ENCODE measurements around the gene KCNMB4. TPM values are rescaled to one million over a fixed set of nuclear protein-coding genes. Genes with fewer than 3 reads are reported as not detected.
A peak's percentile ranks its signal among the peaks of the same experiment; 100 is the strongest.
"Not testable (repeated sequence)": the region's sequence is repeated elsewhere in the genome, so short reads cannot be mapped to it uniquely, and the experiment has no call there.

KCNMB4 gene
- polyA plus RNA-seq, 1 donor: 2.9 TPM

DNA sequence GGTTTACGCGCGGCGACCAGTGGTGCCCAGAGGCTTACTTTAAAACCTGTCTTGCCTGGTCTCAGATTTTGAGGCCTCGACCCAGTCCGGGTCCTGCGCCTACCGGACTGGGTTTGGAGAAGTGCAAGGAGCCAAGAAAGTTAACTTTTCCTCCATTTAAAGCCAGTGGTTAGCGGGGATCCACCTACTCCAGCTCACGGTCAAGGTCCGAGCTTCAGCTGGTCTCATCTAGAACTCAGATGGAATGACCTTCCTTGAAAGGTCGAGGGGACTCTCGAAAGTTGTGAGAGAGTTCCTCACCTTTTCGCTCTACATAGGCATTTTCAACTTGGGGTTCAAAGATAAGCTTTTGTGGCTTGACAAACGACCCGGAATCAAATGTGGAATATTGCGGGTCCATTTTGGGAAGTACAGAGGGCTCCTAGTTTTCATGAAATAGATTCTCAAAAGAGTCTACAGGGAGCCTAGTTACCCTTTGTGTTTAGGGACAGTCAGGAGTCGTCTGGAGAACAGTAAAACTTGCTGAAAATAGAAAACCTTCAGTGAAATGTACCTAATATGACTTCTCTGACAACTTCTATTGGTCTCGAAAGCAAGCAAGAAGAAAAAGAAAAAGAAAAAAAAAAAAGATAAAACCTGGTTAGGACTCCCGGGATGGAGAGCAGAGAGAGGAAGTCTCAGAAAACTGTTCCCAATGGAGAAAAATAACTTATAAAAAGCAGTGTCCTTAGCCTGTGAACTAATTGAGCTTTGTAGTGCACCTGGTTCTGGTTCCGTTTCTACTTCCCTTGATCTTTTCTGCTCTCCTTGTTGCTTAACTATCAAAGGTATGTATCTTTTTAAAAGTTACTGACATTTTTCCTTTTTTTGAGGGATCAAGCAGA lies 1.4 kb downstream of the KCNMB4 start:
- H3K4me1 ChIP-seq (ENCODE audit: control insufficient read depth, insufficient read depth, low read length): peaks cover 13% of the 10 kb centered on the region

DNA sequence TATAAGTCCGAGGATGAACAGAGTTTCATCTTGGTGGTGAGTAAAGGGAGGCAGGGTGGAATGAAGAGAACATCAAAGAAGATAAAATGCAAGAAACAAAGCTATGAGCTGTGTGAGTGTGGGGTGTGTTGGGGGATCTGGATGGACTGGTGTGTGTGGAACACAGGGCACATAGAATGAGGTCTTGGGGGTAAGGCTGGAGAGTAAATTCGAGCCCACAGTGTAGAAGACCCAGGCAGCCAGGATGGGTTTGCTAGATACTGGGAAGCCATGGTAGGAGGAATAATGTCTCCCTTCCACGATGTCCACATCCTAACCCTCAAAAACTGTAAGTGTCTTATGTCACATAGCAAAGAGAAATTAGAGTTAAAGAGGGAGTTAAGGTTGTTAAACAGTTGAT lies 6.8 kb downstream of the KCNMB4 start:
- no peak for DNase-seq
- Histone ChIP-seq H3K9me3 (ENCODE audit: control insufficient read depth, low read depth, low read length) (no peaks in the 10 kb centered on the region), H3K36me3 (ENCODE audit: control insufficient read depth, insufficient read depth, low read length) (no peaks in the 10 kb centered on the region), H3K27me3 (ENCODE audit: control insufficient read depth, insufficient read depth, low read length) (peaks cover under 1% of the 10 kb centered on the region), H3K4me1 (ENCODE audit: control insufficient read depth, insufficient read depth, low read length) (no peaks in the 10 kb centered on the region), H3K27ac (ENCODE audit: low read length) (no peak overlapping the region), H3K4me3 (ENCODE audit: low read length) (no peak overlapping the region)
- 100% methylated on average over 1 of the region's 3 CpGs for WGBS (ENCODE audit: insufficient coverage, low lambda C conversion rate)

More for the DNA sequence above, 1.4 kb downstream of the KCNMB4 start:
- Histone ChIP-seq H3K9me3 (ENCODE audit: control insufficient read depth, low read depth, low read length) (no peaks in the 10 kb centered on the region), H3K4me3 (ENCODE audit: low read length) (peak overlapping the region; percentile 68), H3K27ac (ENCODE audit: low read length) (no peak overlapping the region), H3K36me3 (ENCODE audit: control insufficient read depth, insufficient read depth, low read length) (no peaks in the 10 kb centered on the region), H3K27me3 (ENCODE audit: control insufficient read depth, insufficient read depth, low read length) (peaks cover 31% of the 10 kb centered on the region)
- peak; percentile 16 to 61 for DNase-seq
- 13% methylated on average over 5 of the region's 21 CpGs for WGBS (ENCODE audit: insufficient coverage, low lambda C conversion rate)

- H3K4me1 ChIP-seq (ENCODE audit: control insufficient read depth, insufficient read depth, low read length): no peaks in the 10 kb centered on the region
- no peak overlapping the region for H3K4me3 ChIP-seq (ENCODE audit: low read length)
- no peaks in the 10 kb centered on the region for H3K36me3 ChIP-seq (ENCODE audit: control insufficient read depth, insufficient read depth, low read length)
- H3K27ac ChIP-seq (ENCODE audit: low read length): no peak overlapping the region
- H3K9me3 ChIP-seq (ENCODE audit: control insufficient read depth, low read depth, low read length): peaks cover 4% of the 10 kb centered on the region
- H3K27me3 ChIP-seq (ENCODE audit: control insufficient read depth, insufficient read depth, low read length): no peaks in the 10 kb centered on the region
- no peak for DNase-seq
- 60% methylated on average over 1 of the region's 1 CpG for WGBS (ENCODE audit: insufficient coverage, low lambda C conversion rate)
These were observed 13.8 kb downstream of the KCNMB4 start for GRCh38 chr12:70379846-70380245.

DNA sequence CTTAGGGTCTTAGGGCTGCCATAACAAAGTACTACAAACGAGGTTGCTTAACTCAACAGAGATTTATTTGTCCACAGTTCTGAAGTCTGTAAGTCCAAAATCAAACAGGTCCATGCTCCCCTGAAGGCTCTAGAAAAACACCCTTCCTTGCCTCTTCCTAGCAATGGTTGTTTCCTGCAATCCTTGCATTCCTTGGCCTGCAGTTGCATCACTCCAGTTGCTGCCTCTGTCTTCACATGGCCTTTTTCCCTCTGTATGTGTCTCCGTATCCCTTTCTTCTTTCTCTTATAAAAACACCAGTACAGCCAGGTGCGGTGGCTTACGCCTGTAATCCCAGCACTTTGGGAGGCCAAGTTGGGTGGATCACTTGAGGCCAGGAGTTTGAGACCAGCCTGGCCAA lies 17.4 kb downstream of the KCNMB4 start:
- H3K27me3 ChIP-seq (ENCODE audit: control insufficient read depth, insufficient read depth, low read length): no peaks in the 10 kb centered on the region
- H3K9me3 ChIP-seq (ENCODE audit: control insufficient read depth, low read depth, low read length): peaks cover 2% of the 10 kb centered on the region
- no peak for DNase-seq
- 100% methylated on average over 1 of the region's 4 CpGs for WGBS (ENCODE audit: insufficient coverage, low lambda C conversion rate)
- H3K36me3 ChIP-seq (ENCODE audit: control insufficient read depth, insufficient read depth, low read length): no peaks in the 10 kb centered on the region
- H3K4me3 ChIP-seq (ENCODE audit: low read length): no peak overlapping the region
- H3K27ac ChIP-seq (ENCODE audit: low read length): no peak overlapping the region
- H3K4me1 ChIP-seq (ENCODE audit: control insufficient read depth, insufficient read depth, low read length): no peaks in the 10 kb centered on the region

GRCh38 chr12:70383886-70384285 lies 17.8 kb downstream of the KCNMB4 start:
- no peaks in the 10 kb centered on the region for H3K36me3 ChIP-seq (ENCODE audit: control insufficient read depth, insufficient read depth, low read length)
- H3K4me1 ChIP-seq (ENCODE audit: control insufficient read depth, insufficient read depth, low read length): no peaks in the 10 kb centered on the region
- no peak overlapping the region for H3K4me3 ChIP-seq (ENCODE audit: low read length)
- H3K27ac ChIP-seq (ENCODE audit: low read length): no peak overlapping the region
- no CpG with 5 or more reads among the region's 3 CpGs for WGBS (ENCODE audit: insufficient coverage, low lambda C conversion rate)
- H3K27me3 ChIP-seq (ENCODE audit: control insufficient read depth, insufficient read depth, low read length): no peaks in the 10 kb centered on the region
- H3K9me3 ChIP-seq (ENCODE audit: control insufficient read depth, low read depth, low read length): no peaks in the 10 kb centered on the region
- no peak for DNase-seq

GRCh38 chr12:70386771-70387170 lies 20.7 kb downstream of the KCNMB4 start:
- Histone ChIP-seq H3K27ac (ENCODE audit: low read length) (no peak overlapping the region), H3K9me3 (ENCODE audit: control insufficient read depth, low read depth, low read length) (peaks cover 6% of the 10 kb centered on the region), H3K4me3 (ENCODE audit: low read length) (no peak overlapping the region), H3K36me3 (ENCODE audit: control insufficient read depth, insufficient read depth, low read length) (no peaks in the 10 kb centered on the region), H3K27me3 (ENCODE audit: control insufficient read depth, insufficient read depth, low read length) (no peaks in the 10 kb centered on the region), H3K4me1 (ENCODE audit: control insufficient read depth, insufficient read depth, low read length) (no peaks in the 10 kb centered on the region)
- WGBS (ENCODE audit: insufficient coverage, low lambda C conversion rate): 17% methylated on average over 1 of the region's 1 CpG
- no peak for DNase-seq

- Histone ChIP-seq H3K27me3 (ENCODE audit: control insufficient read depth, insufficient read depth, low read length) (no peaks in the 10 kb centered on the region), H3K4me1 (ENCODE audit: control insufficient read depth, insufficient read depth, low read length) (no peaks in the 10 kb centered on the region), H3K36me3 (ENCODE audit: control insufficient read depth, insufficient read depth, low read length) (no peaks in the 10 kb centered on the region), H3K27ac (ENCODE audit: low read length) (no peak overlapping the region), H3K4me3 (ENCODE audit: low read length) (no peak overlapping the region), H3K9me3 (ENCODE audit: control insufficient read depth, low read depth, low read length) (peaks cover 6% of the 10 kb centered on the region)
- WGBS (ENCODE audit: insufficient coverage, low lambda C conversion rate): 100% methylated on average over 1 of the region's 2 CpGs
- DNase-seq: no peak
These were observed 23.6 kb downstream of the KCNMB4 start for GRCh38 chr12:70389678-70390077.

DNA sequence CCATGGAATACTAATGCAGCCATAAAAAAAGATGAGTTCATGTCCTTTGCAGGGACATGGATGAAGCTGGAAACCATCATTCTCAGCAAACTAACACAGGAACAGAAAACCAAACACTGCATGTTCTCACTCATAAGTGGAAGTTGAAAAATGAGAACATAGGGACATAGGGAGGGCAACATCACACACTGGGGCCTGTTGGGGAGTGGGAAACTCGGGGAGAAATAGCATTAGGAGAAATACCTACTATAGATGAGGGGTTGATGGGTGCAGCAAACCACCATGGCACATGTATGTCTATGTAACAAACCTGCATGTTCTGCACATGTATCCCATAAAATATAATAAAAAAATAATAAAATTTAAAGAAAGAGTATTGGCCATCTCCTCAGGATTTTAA lies 26.5 kb downstream of the KCNMB4 start:
- H3K36me3 ChIP-seq (ENCODE audit: control insufficient read depth, insufficient read depth, low read length); DNase-seq; H3K27me3 ChIP-seq (ENCODE audit: control insufficient read depth, insufficient read depth, low read length); H3K4me1 ChIP-seq (ENCODE audit: control insufficient read depth, insufficient read depth, low read length); H3K9me3 ChIP-seq (ENCODE audit: control insufficient read depth, low read depth, low read length); H3K4me3 ChIP-seq (ENCODE audit: low read length); H3K27ac ChIP-seq (ENCODE audit: low read length): not testable (repeated sequence)
- WGBS (ENCODE audit: insufficient coverage, low lambda C conversion rate): no CpG with 5 or more reads among the region's 1 CpG

- DNase-seq: peak; percentile 47 to 59
- H3K4me1 ChIP-seq (ENCODE audit: control insufficient read depth, insufficient read depth, low read length): no peaks in the 10 kb centered on the region
- H3K4me3 ChIP-seq (ENCODE audit: low read length): no peak overlapping the region
- WGBS (ENCODE audit: insufficient coverage, low lambda C conversion rate): no CpG with 5 or more reads among the region's 2 CpGs
- H3K27ac ChIP-seq (ENCODE audit: low read length): no peak overlapping the region
- H3K36me3 ChIP-seq (ENCODE audit: control insufficient read depth, insufficient read depth, low read length): no peaks in the 10 kb centered on the region
- H3K27me3 ChIP-seq (ENCODE audit: control insufficient read depth, insufficient read depth, low read length): no peaks in the 10 kb centered on the region
- peaks cover 6% of the 10 kb centered on the region for H3K9me3 ChIP-seq (ENCODE audit: control insufficient read depth, low read depth, low read length)
These were observed 27.9 kb downstream of the KCNMB4 start for GRCh38 chr12:70393787-70394499.

GRCh38 chr12:70398002-70398401 lies 31.9 kb downstream of the KCNMB4 start:
- DNase-seq: no peak
- Histone ChIP-seq H3K27me3 (ENCODE audit: control insufficient read depth, insufficient read depth, low read length) (no peaks in the 10 kb centered on the region), H3K4me3 (ENCODE audit: low read length) (no peak overlapping the region), H3K36me3 (ENCODE audit: control insufficient read depth, insufficient read depth, low read length) (no peaks in the 10 kb centered on the region), H3K27ac (ENCODE audit: low read length) (no peak overlapping the region), H3K9me3 (ENCODE audit: control insufficient read depth, low read depth, low read length) (no peaks in the 10 kb centered on the region), H3K4me1 (ENCODE audit: control insufficient read depth, insufficient read depth, low read length) (no peaks in the 10 kb centered on the region)
